Measurements from ENCODE around the gene GPR17.

GPR17 gene

GRCh38 chr2:127683056-127683455 is 37.1 kb downstream of the GPR17 start:
- in situ Hi-C loops (cut with HindIII; ENCODE audit: low sequenced_read_pairs), result no loop called here

GRCh38 chr2:127683757-127684156 is 37.8 kb downstream of the GPR17 start:
- in situ Hi-C loops (cut with HindIII; ENCODE audit: low sequenced_read_pairs), result no loop called here

GRCh38 chr2:127685410-127686080 is 39.6 kb downstream of the GPR17 start:
- in situ Hi-C loops (cut with HindIII; ENCODE audit: low sequenced_read_pairs), result no loop called here

GRCh38 chr2:127688405-127688804 is 42.5 kb downstream of the GPR17 start:
- in situ Hi-C loops (cut with HindIII; ENCODE audit: low sequenced_read_pairs), result no loop called here

- in situ Hi-C loops (cut with HindIII; ENCODE audit: low sequenced_read_pairs), result no loop called here
Measured at GRCh38 chr2:127690696-127691095, 44.7 kb downstream of the GPR17 start.

GRCh38 chr2:127694986-127695385 is 49.0 kb downstream of the GPR17 start:
- in situ Hi-C loops (cut with HindIII; ENCODE audit: low sequenced_read_pairs), result no loop called here

- in situ Hi-C loops (cut with HindIII; ENCODE audit: low sequenced_read_pairs), result no loop called here
Measured at GRCh38 chr2:127695491-127696472, 49.8 kb downstream of the GPR17 start.

- in situ Hi-C loops (cut with HindIII; ENCODE audit: low sequenced_read_pairs), result no loop called here
Measured at GRCh38 chr2:127697482-127698180, 51.7 kb downstream of the GPR17 start.

- in situ Hi-C loops (cut with HindIII; ENCODE audit: low sequenced_read_pairs), result no loop called here
Measured at GRCh38 chr2:127698553-127699355, 52.8 kb downstream of the GPR17 start.

- in situ Hi-C loops (cut with HindIII; ENCODE audit: low sequenced_read_pairs), result no loop called here
Measured at GRCh38 chr2:127700527-127701192, 54.7 kb downstream of the GPR17 start.

GRCh38 chr2:127701193-127701650 is 55.3 kb downstream of the GPR17 start, which contains the start of gene SFT2D3:
Gene SFT2D3, plus strand, starts transcription at chr2:127701497. Its CDS starts 32 bp downstream, at chr2:127701529.
- in situ Hi-C loops (cut with HindIII; ENCODE audit: low sequenced_read_pairs), result no loop called here

- in situ Hi-C loops (cut with HindIII; ENCODE audit: low sequenced_read_pairs), result no loop called here
Measured at GRCh38 chr2:127701651-127702394, 55.9 kb downstream of the GPR17 start.
